ENCODE results near the gene DPP10. TPM values are rescaled to one million over a fixed set of nuclear protein-coding genes. Genes with fewer than 3 reads are reported as not detected.

DPP10 gene
- total RNA-seq, 2 experiments from 2014 or later = not detected

DNA sequence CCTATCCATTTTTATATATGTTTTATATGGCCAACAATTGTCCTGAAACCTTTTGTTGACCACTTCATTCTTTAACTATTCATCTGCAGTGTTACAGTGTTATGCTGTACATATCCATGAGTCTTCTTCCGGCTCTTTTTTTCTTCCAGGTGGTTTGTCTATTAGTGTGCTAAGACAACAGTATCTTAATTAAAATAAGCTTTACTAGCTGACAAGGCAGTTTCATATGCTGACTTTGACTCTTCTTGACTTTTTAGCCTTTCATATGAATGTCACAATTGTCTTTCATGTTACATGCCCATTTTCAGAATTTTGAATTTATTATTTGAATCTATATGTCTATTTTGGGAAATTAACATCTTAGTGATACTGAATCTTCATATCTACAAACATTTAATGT lies 1249.0 kb downstream of the DPP10 start:
- ATAC-seq (no peak), DNase-seq (no peak)
- CTCF ChIA-PET = no interaction called here
- Mint-ChIP-seq H3K9me3 (ENCODE audit: low read depth) (peaks cover 15% of the 10 kb centered on the region), H3K4me1 (no peaks in the 10 kb centered on the region), H3K27me3 (no peaks in the 10 kb centered on the region), H3K4me3 (no peak overlapping the region), H3K27ac (no peak overlapping the region), H3K36me3 (no peaks in the 10 kb centered on the region)

DNA sequence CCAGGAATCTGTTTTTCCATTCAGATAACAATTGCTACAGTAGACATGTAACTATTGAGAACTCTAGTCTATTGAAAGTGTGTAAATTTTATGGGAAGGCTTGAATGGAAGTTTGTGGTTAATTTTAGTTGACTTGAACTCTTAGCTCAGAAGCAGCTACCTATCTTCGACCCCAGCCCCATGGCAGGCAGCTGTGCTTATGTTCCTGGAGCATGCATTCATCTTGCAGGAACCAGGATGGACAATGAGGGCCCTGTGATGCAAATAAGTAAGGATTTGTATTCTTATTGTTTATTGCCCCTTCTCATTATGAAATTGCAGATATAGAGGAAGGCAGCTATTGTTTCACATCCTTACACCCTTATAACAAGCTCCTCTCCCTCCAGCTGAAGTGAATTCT lies 1252.2 kb downstream of the DPP10 start:
- CTCF ChIA-PET = no interaction called here
- no peaks in the 10 kb centered on the region for H3K36me3 Mint-ChIP-seq
- ATAC-seq = no peak

DNA sequence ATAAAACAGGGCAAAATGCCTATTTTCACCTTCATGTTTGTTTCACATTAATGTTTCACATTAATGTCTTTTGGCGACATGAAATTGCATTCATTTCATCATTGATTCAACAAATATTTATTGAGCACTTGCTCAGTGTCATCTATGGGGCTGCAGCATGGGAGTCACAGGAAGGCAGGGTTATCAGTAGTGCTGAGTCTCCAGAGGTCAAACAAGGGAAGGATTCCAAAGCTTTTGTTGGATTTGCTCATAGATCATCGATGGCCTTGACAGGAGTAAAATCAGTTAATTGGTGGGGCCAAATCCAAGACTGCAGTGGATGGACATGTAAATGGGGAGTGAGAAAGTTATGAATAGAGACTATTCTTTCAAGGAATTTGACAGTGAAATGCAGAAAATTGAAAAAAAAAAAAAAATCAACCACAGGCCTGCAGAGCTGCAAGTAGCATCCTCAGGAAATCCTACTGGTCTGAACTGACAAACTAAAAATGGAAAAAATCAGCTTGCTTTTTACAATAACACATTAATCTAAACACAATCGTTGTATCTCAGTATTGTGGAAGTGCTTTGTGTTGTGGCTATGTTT lies 1290.8 kb downstream of the DPP10 start:
- H3K27ac Mint-ChIP-seq = no peak overlapping the region
- H3K4me1 Mint-ChIP-seq = no peaks in the 10 kb centered on the region
- no peaks in the 10 kb centered on the region for H3K36me3 Mint-ChIP-seq
- CTCF ChIA-PET = no interaction called here
- H3K27me3 Mint-ChIP-seq = no peaks in the 10 kb centered on the region
- peaks cover 22% of the 10 kb centered on the region for H3K9me3 Mint-ChIP-seq (ENCODE audit: low read depth)
- no peak overlapping the region for H3K4me3 Mint-ChIP-seq
- no peak for DNase-seq
- ATAC-seq = no peak

More for the DNA sequence above, 1252.2 kb downstream of the DPP10 start:
- Mint-ChIP-seq H3K4me1 (no peaks in the 10 kb centered on the region), H3K4me3 (no peak overlapping the region), H3K27me3 (no peaks in the 10 kb centered on the region), H3K9me3 (ENCODE audit: low read depth) (peaks cover 13% of the 10 kb centered on the region), H3K27ac (no peak overlapping the region)
- no peak for DNase-seq

DNA sequence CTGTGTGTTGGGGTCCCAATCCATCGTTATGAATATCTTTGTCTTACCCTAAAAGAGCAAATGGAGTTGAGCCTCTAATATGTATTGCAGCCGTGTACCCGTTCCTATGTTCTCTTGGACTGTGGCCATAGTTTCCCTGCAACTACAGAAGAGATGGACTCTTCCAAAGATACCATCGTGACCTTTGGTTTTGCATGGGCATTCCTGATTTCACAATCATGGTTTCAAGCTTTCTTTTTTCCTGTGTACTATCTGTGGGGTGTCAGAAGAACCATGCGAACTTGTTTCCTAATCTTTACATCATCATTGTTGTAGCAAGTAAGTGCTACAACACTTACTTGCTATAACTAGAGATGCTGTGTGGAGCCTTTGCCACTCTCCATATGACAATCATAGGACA lies 1295.7 kb downstream of the DPP10 start:
- DNase-seq = no peak
- CTCF ChIA-PET = no interaction called here
- H3K36me3 Mint-ChIP-seq = no peaks in the 10 kb centered on the region
- no peak overlapping the region for H3K27ac Mint-ChIP-seq
- no peak for ATAC-seq
- no peaks in the 10 kb centered on the region for H3K27me3 Mint-ChIP-seq
- H3K4me1 Mint-ChIP-seq = no peaks in the 10 kb centered on the region
- H3K9me3 Mint-ChIP-seq (ENCODE audit: low read depth) = peaks cover 12% of the 10 kb centered on the region
- H3K4me3 Mint-ChIP-seq = no peak overlapping the region

DNA sequence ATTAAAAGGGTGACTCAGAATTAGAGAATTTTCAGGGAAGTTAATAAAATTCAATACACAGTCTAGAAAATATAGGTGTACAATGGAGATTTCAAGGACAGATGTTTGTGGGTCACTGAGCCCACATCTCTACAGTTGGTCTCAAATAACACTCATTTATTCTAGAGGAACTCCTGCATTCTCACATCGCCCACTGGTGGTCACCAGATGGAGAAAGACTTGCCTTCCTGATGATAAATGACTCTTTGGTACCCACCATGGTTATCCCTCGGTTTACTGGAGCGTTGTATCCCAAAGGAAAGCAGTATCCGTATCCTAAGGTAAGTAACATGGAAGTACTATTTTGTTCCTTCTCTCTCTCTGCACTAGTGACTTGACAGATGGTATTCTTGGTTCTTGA lies 1297.1 kb downstream of the DPP10 start:
- CTCF ChIA-PET = no interaction called here
- ATAC-seq (no peak), DNase-seq (no peak)
- Mint-ChIP-seq H3K36me3 (no peaks in the 10 kb centered on the region), H3K4me1 (no peaks in the 10 kb centered on the region), H3K27ac (no peak overlapping the region), H3K27me3 (no peaks in the 10 kb centered on the region), H3K4me3 (no peak overlapping the region), H3K9me3 (ENCODE audit: low read depth) (peaks cover 14% of the 10 kb centered on the region)

DNA sequence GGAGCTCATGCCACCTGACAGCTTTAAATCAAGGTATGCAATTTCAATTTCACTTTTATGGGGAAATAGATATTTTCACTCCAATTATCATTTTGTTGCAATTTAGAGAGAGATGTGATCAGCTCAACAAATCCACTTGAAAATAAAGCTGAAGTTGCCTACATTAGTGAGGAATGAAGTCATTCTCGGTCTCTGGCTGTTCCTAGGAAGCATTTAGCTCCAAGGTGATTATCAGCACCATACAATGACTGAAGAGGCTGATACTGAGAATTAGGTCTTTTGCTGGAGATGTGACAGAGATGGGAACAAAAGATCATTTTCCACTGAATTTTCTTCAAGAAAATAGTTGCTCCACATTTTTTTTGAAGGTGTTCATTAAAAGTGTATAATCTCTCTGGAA lies 1303.7 kb downstream of the DPP10 start:
- CTCF ChIA-PET = no interaction called here
- Mint-ChIP-seq H3K27me3 (no peaks in the 10 kb centered on the region), H3K4me1 (no peaks in the 10 kb centered on the region)

DNA sequence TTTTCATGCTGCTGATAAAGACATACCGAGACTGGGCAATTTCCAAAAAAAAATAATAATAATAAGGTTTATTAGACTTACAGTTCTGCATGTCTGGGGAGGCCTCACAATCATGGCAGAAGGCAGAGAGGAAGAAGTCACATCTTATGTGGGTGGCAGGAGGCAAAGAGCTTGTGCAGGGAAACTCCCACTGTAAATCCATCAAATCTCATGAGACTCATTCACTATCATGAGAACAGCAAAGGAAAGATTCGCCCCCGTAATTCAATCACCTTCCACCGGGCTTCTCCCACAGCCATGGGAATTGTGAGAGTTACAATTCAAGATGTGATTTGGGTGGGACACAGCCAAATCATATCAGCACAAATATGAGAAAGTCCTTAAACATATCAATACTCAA lies 1314.8 kb downstream of the DPP10 start:
- Mint-ChIP-seq H3K36me3 (no peaks in the 10 kb centered on the region), H3K9me3 (ENCODE audit: low read depth) (peaks cover 9% of the 10 kb centered on the region), H3K27ac (no peak overlapping the region), H3K4me3 (no peak overlapping the region), H3K27me3 (no peaks in the 10 kb centered on the region), H3K4me1 (no peaks in the 10 kb centered on the region)
- no peak for DNase-seq
- CTCF ChIA-PET = no interaction called here
- ATAC-seq = no peak

More for the DNA sequence above, 1303.7 kb downstream of the DPP10 start:
- H3K27ac Mint-ChIP-seq = no peak overlapping the region
- H3K36me3 Mint-ChIP-seq = no peaks in the 10 kb centered on the region
- peaks cover 8% of the 10 kb centered on the region for H3K9me3 Mint-ChIP-seq (ENCODE audit: low read depth)
- DNase-seq (no peak), ATAC-seq (no peak)
- H3K4me3 Mint-ChIP-seq = no peak overlapping the region

DNA sequence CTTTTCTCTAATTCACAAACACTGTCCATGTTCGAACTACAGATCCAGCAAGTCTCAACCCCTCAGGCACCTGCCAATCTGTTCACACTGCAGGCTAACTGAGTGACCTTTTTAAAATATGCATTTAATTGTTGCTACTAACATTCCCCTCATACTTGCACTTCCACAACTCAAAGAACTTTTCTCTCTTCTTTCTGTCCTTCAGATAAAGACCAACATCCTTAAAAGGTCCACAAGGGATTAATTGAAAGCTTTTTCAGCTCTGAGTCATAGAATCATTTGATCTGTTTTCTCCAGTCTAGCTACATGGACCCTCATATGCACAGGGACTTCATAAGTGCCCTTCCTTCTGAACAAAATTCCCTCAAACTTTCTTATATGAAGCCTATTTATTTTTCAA lies 1321.2 kb downstream of the DPP10 start:
- CTCF ChIA-PET = no interaction called here
- no peaks in the 10 kb centered on the region for H3K4me1 Mint-ChIP-seq
- H3K36me3 Mint-ChIP-seq = no peaks in the 10 kb centered on the region
- H3K4me3 Mint-ChIP-seq = no peak overlapping the region
- H3K9me3 Mint-ChIP-seq (ENCODE audit: low read depth) = no peaks in the 10 kb centered on the region
- H3K27ac Mint-ChIP-seq = no peak overlapping the region
- no peak for ATAC-seq
- no peaks in the 10 kb centered on the region for H3K27me3 Mint-ChIP-seq
- no peak for DNase-seq

DNA sequence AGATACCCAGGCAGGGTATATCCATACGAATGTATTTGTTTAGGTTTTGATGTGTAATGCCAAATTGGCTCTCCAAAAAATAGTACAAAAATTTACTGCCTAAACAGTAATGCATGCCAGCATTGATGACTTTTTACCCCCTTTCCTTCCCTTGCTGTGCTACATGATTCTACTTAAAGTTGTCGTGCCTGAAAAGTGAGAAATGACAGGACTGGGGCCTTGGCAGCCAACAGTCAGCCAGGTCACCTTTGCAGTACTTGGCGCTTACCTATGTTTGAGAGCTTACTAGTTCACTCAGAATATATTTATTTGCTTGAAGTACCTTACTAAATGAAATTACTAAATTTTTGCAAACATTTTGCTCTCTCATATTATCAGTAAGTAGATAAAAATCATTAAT lies 1329.1 kb downstream of the DPP10 start:
- CTCF ChIA-PET = no interaction called here
- ATAC-seq = no peak
- Mint-ChIP-seq H3K36me3 (no peaks in the 10 kb centered on the region), H3K27ac (no peak overlapping the region), H3K4me1 (no peaks in the 10 kb centered on the region), H3K27me3 (no peaks in the 10 kb centered on the region), H3K4me3 (no peak overlapping the region), H3K9me3 (ENCODE audit: low read depth) (peaks cover 2% of the 10 kb centered on the region)
- DNase-seq = no peak

DNA sequence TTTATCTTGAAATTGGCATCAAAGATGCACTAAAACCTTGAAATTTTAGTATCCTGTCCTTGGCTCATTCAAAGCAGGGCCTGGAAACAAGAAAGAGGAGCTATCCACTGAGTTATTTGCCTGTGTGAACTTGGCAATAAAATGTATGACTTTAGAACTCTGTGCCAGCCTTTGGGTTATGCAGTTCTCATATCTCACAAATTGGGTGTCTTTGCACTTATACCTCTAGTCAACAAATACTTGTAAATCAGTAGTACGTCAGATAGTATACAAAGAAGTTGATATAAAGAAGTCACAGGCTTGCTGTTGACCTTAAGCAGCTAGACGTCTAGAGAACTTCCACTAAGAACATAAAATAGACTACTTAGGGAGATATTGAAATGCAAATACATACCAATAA lies 1331.9 kb downstream of the DPP10 start:
- CTCF ChIA-PET = no interaction called here
- DNase-seq = no peak
- ATAC-seq = no peak
- Mint-ChIP-seq H3K4me1 (no peaks in the 10 kb centered on the region), H3K36me3 (no peaks in the 10 kb centered on the region), H3K4me3 (no peak overlapping the region), H3K9me3 (ENCODE audit: low read depth) (peaks cover 4% of the 10 kb centered on the region), H3K27ac (no peak overlapping the region), H3K27me3 (no peaks in the 10 kb centered on the region)

DNA sequence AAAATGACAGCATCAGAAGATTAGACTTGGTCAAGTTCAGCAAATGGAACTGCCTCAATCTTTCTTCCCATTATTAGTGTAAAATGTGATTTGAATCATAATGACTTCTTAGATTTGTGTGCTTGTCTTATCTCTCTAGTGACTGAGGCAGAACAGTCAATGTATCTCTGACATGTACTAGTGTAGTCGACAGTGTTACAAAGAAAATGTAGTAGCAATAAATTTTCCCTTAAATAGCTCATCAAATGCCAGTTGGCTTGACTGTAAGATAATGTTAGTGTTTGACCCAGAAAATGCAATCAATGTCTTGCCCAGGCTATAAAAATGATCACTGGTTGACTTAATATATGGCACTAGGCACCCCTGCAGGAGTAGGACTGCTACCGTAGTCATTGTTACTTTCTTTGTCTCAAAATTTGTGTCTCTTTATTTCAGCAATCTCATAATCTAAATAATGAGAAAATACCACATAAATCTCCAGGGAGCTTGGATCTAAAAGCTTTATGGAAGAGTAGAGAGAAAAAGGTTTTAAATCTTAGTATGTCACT lies 1336.7 kb downstream of the DPP10 start:
- no peak for ATAC-seq
- CTCF ChIA-PET = no interaction called here
- peaks cover 2% of the 10 kb centered on the region for H3K9me3 Mint-ChIP-seq (ENCODE audit: low read depth)

DNA sequence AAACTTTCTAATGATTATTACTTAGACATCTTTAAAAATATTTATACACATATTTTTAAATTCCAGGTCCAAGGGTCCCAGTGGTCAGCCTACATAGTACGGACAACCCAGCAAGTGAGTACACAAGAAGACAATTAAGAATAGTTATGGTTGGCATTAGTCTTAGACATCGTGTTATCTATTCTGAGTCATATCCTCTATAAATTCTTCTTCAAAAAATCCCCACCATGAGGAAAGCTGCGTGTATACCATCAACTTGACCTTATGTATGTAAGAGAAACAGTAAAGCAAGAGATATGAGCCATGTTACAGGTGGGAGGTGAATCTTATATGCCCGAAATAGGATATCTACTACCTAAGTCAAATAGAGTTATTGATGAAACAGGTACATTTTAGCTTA lies 1339.8 kb downstream of the DPP10 start:
- Mint-ChIP-seq H3K36me3 (no peaks in the 10 kb centered on the region), H3K27ac (no peak overlapping the region), H3K9me3 (ENCODE audit: low read depth) (peaks cover 15% of the 10 kb centered on the region), H3K4me1 (no peaks in the 10 kb centered on the region), H3K4me3 (no peak overlapping the region), H3K27me3 (no peaks in the 10 kb centered on the region)
- DNase-seq (no peak), ATAC-seq (no peak)
- CTCF ChIA-PET = no interaction called here

More for the DNA sequence above, 1336.7 kb downstream of the DPP10 start:
- H3K27me3 Mint-ChIP-seq = no peaks in the 10 kb centered on the region
- no peaks in the 10 kb centered on the region for H3K4me1 Mint-ChIP-seq
- no peaks in the 10 kb centered on the region for H3K36me3 Mint-ChIP-seq
- H3K27ac Mint-ChIP-seq = no peak overlapping the region
- no peak overlapping the region for H3K4me3 Mint-ChIP-seq
- no peak for DNase-seq

DNA sequence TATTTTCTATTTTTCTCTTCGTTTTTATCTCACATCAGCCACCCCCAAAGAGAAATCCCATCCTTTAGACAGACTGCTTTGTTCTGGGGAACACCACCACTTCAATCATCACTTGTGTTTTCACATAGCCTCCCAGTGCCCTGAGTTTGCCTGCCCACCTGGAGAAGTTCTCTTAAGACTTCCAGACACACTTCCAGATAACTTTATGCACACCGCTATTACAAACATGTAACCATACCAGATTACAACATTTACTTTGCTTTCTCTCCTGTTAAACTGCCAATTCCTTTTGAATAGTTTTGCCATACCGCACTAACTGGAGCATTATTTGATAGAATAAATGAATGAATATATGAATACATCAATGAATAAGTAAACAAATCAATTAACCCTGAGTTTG lies 1353.6 kb downstream of the DPP10 start:
- Mint-ChIP-seq H3K27me3 (no peaks in the 10 kb centered on the region), H3K4me3 (no peak overlapping the region), H3K4me1 (no peaks in the 10 kb centered on the region), H3K27ac (no peak overlapping the region), H3K36me3 (no peaks in the 10 kb centered on the region), H3K9me3 (ENCODE audit: low read depth) (peaks cover 7% of the 10 kb centered on the region)
- ATAC-seq (no peak), DNase-seq (no peak)
- CTCF ChIA-PET = no interaction called here

DNA sequence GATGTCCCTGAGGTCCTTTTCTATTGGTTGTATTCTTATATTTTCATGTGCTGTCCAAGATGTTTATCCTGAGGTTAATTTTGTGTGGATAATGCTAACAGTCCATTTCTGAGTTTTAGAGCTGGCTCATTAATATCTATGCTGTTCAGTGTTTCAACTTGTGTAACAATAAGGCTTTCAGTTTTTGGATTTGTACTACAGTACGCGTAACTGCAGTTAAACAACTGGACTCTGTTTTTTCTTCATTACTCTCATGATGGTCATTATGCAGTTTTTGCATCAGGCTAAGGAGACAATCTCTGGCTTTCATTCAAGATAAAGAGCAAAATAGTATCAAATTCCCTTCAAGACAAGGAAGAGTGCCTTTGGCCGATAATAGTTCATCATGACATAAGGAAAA lies 1364.8 kb downstream of the DPP10 start:
- H3K9me3 Mint-ChIP-seq (ENCODE audit: low read depth) = peaks cover 13% of the 10 kb centered on the region
- CTCF ChIA-PET = no interaction called here
- no peak for DNase-seq
- no peak for ATAC-seq
- H3K27me3 Mint-ChIP-seq = no peaks in the 10 kb centered on the region
- H3K27ac Mint-ChIP-seq = no peak overlapping the region
- H3K36me3 Mint-ChIP-seq = no peaks in the 10 kb centered on the region
- H3K4me3 Mint-ChIP-seq = no peak overlapping the region
- no peaks in the 10 kb centered on the region for H3K4me1 Mint-ChIP-seq

DNA sequence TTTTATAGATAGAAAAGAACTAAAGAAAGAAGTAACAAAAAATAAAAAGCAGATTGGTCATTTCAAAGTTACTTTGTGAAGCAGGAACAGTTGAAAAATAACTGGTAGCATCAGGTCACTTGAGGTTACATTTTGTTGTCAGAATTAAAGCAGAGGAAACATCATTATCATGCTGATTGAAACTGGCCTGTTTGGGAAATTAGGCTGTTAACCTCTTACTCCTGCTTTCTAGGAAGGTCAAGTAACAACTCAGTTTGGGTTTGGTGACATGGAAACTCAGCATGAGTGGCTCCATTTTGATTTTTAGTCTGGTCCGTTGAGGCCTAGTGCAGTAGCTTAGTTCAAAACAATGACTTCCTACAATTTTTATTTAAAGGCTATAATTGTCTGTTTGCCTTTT lies 1383.5 kb downstream of the DPP10 start:
- H3K4me1 Mint-ChIP-seq = no peaks in the 10 kb centered on the region
- H3K9me3 Mint-ChIP-seq (ENCODE audit: low read depth) = peaks cover 5% of the 10 kb centered on the region
- no peak overlapping the region for H3K27ac Mint-ChIP-seq
- CTCF ChIA-PET = no interaction called here
- H3K4me3 Mint-ChIP-seq = no peak overlapping the region
- no peaks in the 10 kb centered on the region for H3K27me3 Mint-ChIP-seq
- no peak for DNase-seq
- no peaks in the 10 kb centered on the region for H3K36me3 Mint-ChIP-seq
- no peak for ATAC-seq
